LoVo (cell line): Measurements from ENCODE around the gene AGXT.

ENCODE experiments used
- DNase-seq: peaks from one replicate; pipeline ENCODE4 v3.0.0-alpha.2; 2016; ENCODE audit warnings: low spot score

Gene AGXT

GRCh38 chr2:240914645-240915525 is 46.3 kb downstream of the AGXT start:
- no peak for DNase-seq

- no peak for DNase-seq
Measured at GRCh38 chr2:240915526-240916341, 47.1 kb downstream of the AGXT start.

- DNase-seq: no peak
Measured at GRCh38 chr2:240916571-240917008, 48.0 kb downstream of the AGXT start.

- no peak for DNase-seq
Measured at GRCh38 chr2:240917009-240917683, 48.5 kb downstream of the AGXT start.

GRCh38 chr2:240917684-240918257 is 49.1 kb downstream of the AGXT start:
- no peak for DNase-seq

GRCh38 chr2:240918258-240919091 is 49.9 kb downstream of the AGXT start:
- DNase-seq: no peak

- DNase-seq: no peak
Measured at GRCh38 chr2:240919161-240919781, 50.6 kb downstream of the AGXT start.

- DNase-seq: no peak
Measured at GRCh38 chr2:240919786-240920782, 51.5 kb downstream of the AGXT start.

- DNase-seq: no peak
Measured at GRCh38 chr2:240920783-240921231, 52.2 kb downstream of the AGXT start.

- no peak for DNase-seq
Measured at GRCh38 chr2:240921311-240921994, 52.8 kb downstream of the AGXT start.

GRCh38 chr2:240921995-240922244 is 53.3 kb downstream of the AGXT start:
- no peak for DNase-seq

GRCh38 chr2:240922245-240922981 is 53.8 kb downstream of the AGXT start:
- no peak for DNase-seq

- no peak for DNase-seq
Measured at GRCh38 chr2:240922982-240923537, 54.4 kb downstream of the AGXT start.

- DNase-seq: no peak
Measured at GRCh38 chr2:240925191-240925567, 56.6 kb downstream of the AGXT start.

GRCh38 chr2:240925568-240926515 is 57.2 kb downstream of the AGXT start:
- no peak for DNase-seq

- DNase-seq: no peak
Measured at GRCh38 chr2:240926516-240927389, 58.1 kb downstream of the AGXT start.
